GM12878 (cell line): ENCODE data around the gene UFL1. TPM values are rescaled to one million over a fixed set of nuclear protein-coding genes. Genes with fewer than 3 reads are reported as not detected.

ENCODE experiments used
- ATAC-seq: fragments of 200-7000 bp; cut with Tn5 transposase; 3 replicates; pipeline ENCODE4 v1.9.1; 2020; ENCODE audit warnings: mild to moderate bottlenecking, moderate library complexity
- BruUV-seq: library from RNA; stranded (reverse); fragments of 400-500 nt; replicated peaks from 2 replicates; lab custom pipeline; 2021; lab: Mats Ljungman, UMichigan
- CTCF ChIA-PET: fragments of 300-600 bp; sonication (Branson Sonifier 250); formaldehyde crosslinking; extraction: SDS; loops from one replicate; lab custom pipeline; 2021; ENCODE audit warnings: inconsistent platforms; lab: Yijun Ruan, JAX
- POLR2A ChIA-PET: fragments of 350-600 bp; formaldehyde crosslinking; extraction: SDS; loops from one replicate; lab custom pipeline; 2021; ENCODE audit warnings: inconsistent platforms; lab: Charles Lee
- RAD21 ChIA-PET: fragments of 300-600 bp; sonication (Branson Sonifier 250); formaldehyde crosslinking; loops from one replicate; lab custom pipeline; 2023; ENCODE audit warnings: antibody characterized with exemption; ENCODE audit not compliant: unreplicated experiment; lab: Charles Lee
- SMC1A ChIA-PET: fragments of 300-600 bp; sonication (Branson Sonifier 250); formaldehyde crosslinking; loops from one replicate; lab custom pipeline; 2023; ENCODE audit not compliant: unreplicated experiment, uncharacterized antibody; lab: Charles Lee
- DNase-seq: peaks from one replicate; pipeline ENCODE4 v3.0.0-alpha.2; 2011; ENCODE audit warnings: low read depth, low spot score
- FAIRE-seq: peaks from 3 replicates; lab custom pipeline; 2011; peaks lifted over from hg19 to GRCh38; lab: Jason Lieb, UNC
- H2AFZ ChIP-seq: 2 replicates; pipeline ENCODE4 v1.6.0; 2011; ENCODE audit warnings: low read depth, low read length, control low read depth; ENCODE audit not compliant: control insufficient read depth
- H3K27ac ChIP-seq: 2 replicates; pipeline ENCODE4 v1.5.1; 2011; ENCODE audit warnings: control low read depth; ENCODE audit not compliant: control insufficient read depth, insufficient read depth
- H3K27me3 ChIP-seq, 2 experiments: replicated peaks in 1 of 2; 2 replicates each; pipeline versions ENCODE4 v1.6.0 to v1.6.1; 2011; ENCODE audit warnings: low read length in 1 of 2; ENCODE audit not compliant: control insufficient read depth in 2 of 2, insufficient read depth in 2 of 2
- H3K36me3 ChIP-seq, 2 experiments: 2 replicates each; pipeline ENCODE4 v1.5.1; 2011; ENCODE audit warnings: low read length in 1 of 2; ENCODE audit not compliant: control insufficient read depth in 2 of 2, insufficient read depth in 2 of 2
- H3K4me1 ChIP-seq: 2 replicates; pipeline ENCODE4 v1.6.1; 2011; ENCODE audit warnings: mild to moderate bottlenecking, low read length, moderate library complexity, mixed read lengths; ENCODE audit not compliant: control insufficient read depth, insufficient read depth
- H3K4me2 ChIP-seq: 2 replicates; pipeline ENCODE4 v1.6.0; 2011; ENCODE audit warnings: control low read depth; ENCODE audit not compliant: control insufficient read depth, insufficient read depth
- H3K4me3 ChIP-seq: fragments of 200-600 bp; sonication (generic); 2 replicates; pipeline ENCODE4 v1.5.1; 2016
- H3K79me2 ChIP-seq: 2 replicates; pipeline ENCODE4 v1.6.0; 2011; ENCODE audit warnings: low read length; ENCODE audit not compliant: control insufficient read depth, insufficient read depth
- H3K9ac ChIP-seq: 2 replicates; pipeline ENCODE4 v1.8.0; 2011; ENCODE audit warnings: low read length, control low read depth, mixed read lengths; ENCODE audit not compliant: control insufficient read depth, insufficient read depth
- H3K9me3 ChIP-seq: replicated peaks from 3 replicates; pipeline ENCODE4 v1.5.1; 2011; ENCODE audit warnings: mild to moderate bottlenecking, low read length; ENCODE audit not compliant: control insufficient read depth, insufficient read depth
- H4K20me1 ChIP-seq: 2 replicates; pipeline ENCODE4 v1.6.0; 2011; ENCODE audit not compliant: control insufficient read depth, insufficient read depth
- SMARCA5 ChIP-seq: fragments of 450-650 bp; IDR thresholded peaks from 2 replicates; pipeline ENCODE4 v1.6.1; 2017; ENCODE audit warnings: mild to moderate bottlenecking
- SPI1 ChIP-seq: IDR thresholded peaks from 2 replicates; pipeline ENCODE4 v1.6.1; 2011; ENCODE audit warnings: low read depth, mild to moderate bottlenecking, low read length, moderate library complexity, borderline replicate concordance; ENCODE audit not compliant: insufficient read depth
- WGBS: methylation state at CpG from one replicate; pipeline ENCODE4 v1.1.6; 2016; ENCODE audit warnings: low lambda C conversion rate; ENCODE audit not compliant: insufficient replicate concordance, insufficient coverage; ENCODE audit errors: missing lambda C conversion rate; 5-methylcytosine and 5-hydroxymethylcytosine counted together
- in situ Hi-C: fragments of 300-500 bp; cut with MboI; formaldehyde crosslinking; loops from 9 replicates; pipeline ENCODE4 v1.14.3; 2018; ENCODE audit warnings: mixed read lengths
- intact Hi-C: fragments of 100-400 bp; cut with micrococcal nuclease; formaldehyde crosslinking; loops from one replicate; pipeline ENCODE4 v1.14.2; 2022; ENCODE audit not compliant: unreplicated experiment
- polyA plus RNA-seq, 11 experiments: library from polyadenylated mRNA; depleted of rRNA in 4 of 11; unstranded in 6 of 11; stranded (reverse) in 5 of 11; fragments of >200 nt; fragmentation: Nextera tagmentation in 4 of 11; fragmentation: Illumina TruSeq in 1 of 11; extraction: Ambion mirVana in 4 of 11; extraction: Trizol in 1 of 11; gene quantifications; 1 replicate in 1 of 11; 2 replicates in 10 of 11; pipeline versions ENCODE4 v1.2.1 to v1.2.3, GENCODE V29; 2011 to 2016; ENCODE audit warnings: inconsistent platforms in 2 of 11, missing spikeins in 2 of 11, low read depth in 1 of 11
- total RNA-seq, 4 experiments: library from RNA; depleted of rRNA in 3 of 4; stranded (reverse); fragments of >200 nt in 3 of 4; fragmentation: Illumina TruSeq in 1 of 4; extraction: Trizol in 1 of 4; gene quantifications; 2 replicates each; pipeline versions ENCODE4 v1.2.1 to v1.2.3, GENCODE V29; 2013 to 2021
- TF ChIP-seq, protein P1 (sequence below): IDR thresholded peaks from 2 replicates; pipeline ENCODE4 v1.6.1; 2012; ENCODE audit warnings: low read depth, low read length, improper control_type of control experiment
- TF ChIP-seq, protein P2 (sequence below): fragments of 450-650 bp; IDR thresholded peaks from 2 replicates; pipeline ENCODE4 v1.6.1; 2016; ENCODE audit warnings: mild to moderate bottlenecking
- TF ChIP-seq, protein P3 (sequence below): fragments of 450-650 bp; IDR thresholded peaks from 2 replicates; pipeline ENCODE4 v1.6.1; 2017; ENCODE audit warnings: mild to moderate bottlenecking, moderate library complexity

Gene UFL1
- total and polyA plus RNA-seq, 10 of the 15 experiments (the other 5 are each of a cell fraction or from before 2014, with no cell fraction given): 13.8 to 29.3 (median 24.4) TPM

DNA sequence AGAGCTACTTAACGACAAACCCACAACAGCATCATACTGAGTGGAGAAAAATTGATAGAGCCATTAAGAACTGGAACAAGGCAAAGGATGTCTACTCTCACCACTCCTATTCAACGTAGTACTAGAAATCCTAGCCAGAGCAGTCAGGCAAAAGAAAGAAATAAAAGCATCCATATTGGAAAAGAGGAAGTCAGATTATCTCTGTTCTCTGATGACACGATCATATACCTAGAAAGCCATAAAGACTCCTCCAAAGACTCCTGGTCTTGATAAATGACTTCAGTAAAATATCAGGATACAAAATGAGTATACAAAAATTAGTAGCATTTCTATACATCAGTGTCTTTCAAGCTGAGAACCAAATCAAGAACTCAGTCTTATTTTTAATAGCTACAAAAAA lies 24.3 kb downstream of the UFL1 start:
- Histone ChIP-seq H3K79me2 (no peaks in the 10 kb centered on the region), H4K20me1 (no peaks in the 10 kb centered on the region), H3K9me3 (no peaks in the 10 kb centered on the region), H2AFZ (no peak overlapping the region), H3K9ac (no peak overlapping the region), H3K4me1 (no peaks in the 10 kb centered on the region), H3K4me3 (no peak overlapping the region), H3K36me3 (peaks cover 1 to 4% of the 10 kb centered on the region in 2 experiments; a peak in 3 of 4 replicates), H3K27me3 (no peaks in the 10 kb centered on the region), H3K27ac (no peak overlapping the region), H3K4me2 (no peak overlapping the region)
- 96% methylated on average over 3 of the region's 3 CpGs for WGBS
- peak; percentile 33; the same call in 1 of the 2 replicates for TF ChIP-seq SPI1
- TF ChIP-seq, protein P1, sequence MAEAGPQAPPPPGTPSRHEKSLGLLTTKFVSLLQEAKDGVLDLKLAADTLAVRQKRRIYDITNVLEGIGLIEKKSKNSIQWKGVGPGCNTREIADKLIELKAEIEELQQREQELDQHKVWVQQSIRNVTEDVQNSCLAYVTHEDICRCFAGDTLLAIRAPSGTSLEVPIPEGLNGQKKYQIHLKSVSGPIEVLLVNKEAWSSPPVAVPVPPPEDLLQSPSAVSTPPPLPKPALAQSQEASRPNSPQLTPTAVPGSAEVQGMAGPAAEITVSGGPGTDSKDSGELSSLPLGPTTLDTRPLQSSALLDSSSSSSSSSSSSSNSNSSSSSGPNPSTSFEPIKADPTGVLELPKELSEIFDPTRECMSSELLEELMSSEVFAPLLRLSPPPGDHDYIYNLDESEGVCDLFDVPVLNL: no peak
- no peak for ATAC-seq
- SMC1A ChIA-PET: interaction anchor here (0.9 to 4.0 kb wide), 8 partner anchors 9 to 353 kb away, joined by 3 to 27 read pairs (median 6); no protein-coding TSS in a partner anchor
- no peak for FAIRE-seq
- POLR2A ChIA-PET: interaction anchor here (0.5 to 0.6 kb wide), 2 partner anchors 11 to 88 kb away, joined by 3 to 4 read pairs; no protein-coding TSS in a partner anchor
- RAD21 ChIA-PET: interaction anchor here (1.3 to 3.4 kb wide), 5 partner anchors 9 to 511 kb away, joined by 3 to 13 read pairs (median 9); no protein-coding TSS in a partner anchor
- intact Hi-C loops (no loop called here), in situ Hi-C loops (no loop called here)
- DNase-seq: no peak
- no TSS peak for BruUV-seq
- CTCF ChIA-PET: interaction anchor here (0.6 to 4.2 kb wide), 8 partner anchors 10 to 351 kb away, joined by 3 to 16 read pairs (median 5); no protein-coding TSS in a partner anchor

DNA sequence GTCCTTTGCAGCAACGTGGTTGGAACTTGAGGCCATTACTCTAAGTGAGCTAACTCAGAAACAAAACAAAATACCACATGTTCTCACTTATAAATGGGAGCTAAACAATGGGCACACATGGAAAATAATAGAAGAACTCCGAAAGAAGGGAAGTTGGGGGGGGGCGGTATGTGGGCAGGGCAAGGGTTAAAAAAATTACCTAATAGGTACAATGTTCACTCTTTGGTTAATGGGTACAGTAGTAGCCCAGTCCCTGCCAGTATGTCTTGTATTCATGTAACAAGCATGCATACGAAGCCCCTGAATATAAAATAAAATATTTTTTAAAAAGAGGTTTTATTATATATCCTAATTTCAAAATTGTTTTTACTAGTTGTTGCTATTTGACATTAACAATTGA lies 26.0 kb downstream of the UFL1 start:
- no TSS peak for BruUV-seq
- no peak overlapping the region for H3K9ac ChIP-seq
- ATAC-seq (no peak), DNase-seq (no peak), FAIRE-seq (no peak)
- H3K9me3 ChIP-seq: no peaks in the 10 kb centered on the region
- H3K4me3 ChIP-seq: no peak overlapping the region
- H4K20me1 ChIP-seq: no peaks in the 10 kb centered on the region
- H3K4me1 ChIP-seq: no peaks in the 10 kb centered on the region
- no peak overlapping the region for H3K27ac ChIP-seq
- H2AFZ ChIP-seq: no peak overlapping the region
- intact Hi-C loops (no loop called here), in situ Hi-C loops (no loop called here)
- SMC1A ChIA-PET: no interaction called here
- RAD21 ChIA-PET: no interaction called here
- no peaks in the 10 kb centered on the region for H3K79me2 ChIP-seq
- 92% methylated on average over 4 of the region's 4 CpGs for WGBS
- POLR2A ChIA-PET: interaction anchor here (0.6 kb wide), 2 partner anchors 201 to 274 kb away, joined by 3 to 5 read pairs; no protein-coding TSS in a partner anchor
- CTCF ChIA-PET: no interaction called here
- H3K4me2 ChIP-seq: no peak overlapping the region
- peaks cover 1 to 8% of the 10 kb centered on the region in 2 experiments; a peak in 3 of 4 replicates for H3K36me3 ChIP-seq
- no peaks in the 10 kb centered on the region for H3K27me3 ChIP-seq
- no peak for TF ChIP-seq SMARCA5
- TF ChIP-seq, protein P2, sequence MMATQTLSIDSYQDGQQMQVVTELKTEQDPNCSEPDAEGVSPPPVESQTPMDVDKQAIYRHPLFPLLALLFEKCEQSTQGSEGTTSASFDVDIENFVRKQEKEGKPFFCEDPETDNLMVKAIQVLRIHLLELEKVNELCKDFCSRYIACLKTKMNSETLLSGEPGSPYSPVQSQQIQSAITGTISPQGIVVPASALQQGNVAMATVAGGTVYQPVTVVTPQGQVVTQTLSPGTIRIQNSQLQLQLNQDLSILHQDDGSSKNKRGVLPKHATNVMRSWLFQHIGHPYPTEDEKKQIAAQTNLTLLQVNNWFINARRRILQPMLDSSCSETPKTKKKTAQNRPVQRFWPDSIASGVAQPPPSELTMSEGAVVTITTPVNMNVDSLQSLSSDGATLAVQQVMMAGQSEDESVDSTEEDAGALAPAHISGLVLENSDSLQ: no peak
- TF ChIP-seq, protein P3, sequence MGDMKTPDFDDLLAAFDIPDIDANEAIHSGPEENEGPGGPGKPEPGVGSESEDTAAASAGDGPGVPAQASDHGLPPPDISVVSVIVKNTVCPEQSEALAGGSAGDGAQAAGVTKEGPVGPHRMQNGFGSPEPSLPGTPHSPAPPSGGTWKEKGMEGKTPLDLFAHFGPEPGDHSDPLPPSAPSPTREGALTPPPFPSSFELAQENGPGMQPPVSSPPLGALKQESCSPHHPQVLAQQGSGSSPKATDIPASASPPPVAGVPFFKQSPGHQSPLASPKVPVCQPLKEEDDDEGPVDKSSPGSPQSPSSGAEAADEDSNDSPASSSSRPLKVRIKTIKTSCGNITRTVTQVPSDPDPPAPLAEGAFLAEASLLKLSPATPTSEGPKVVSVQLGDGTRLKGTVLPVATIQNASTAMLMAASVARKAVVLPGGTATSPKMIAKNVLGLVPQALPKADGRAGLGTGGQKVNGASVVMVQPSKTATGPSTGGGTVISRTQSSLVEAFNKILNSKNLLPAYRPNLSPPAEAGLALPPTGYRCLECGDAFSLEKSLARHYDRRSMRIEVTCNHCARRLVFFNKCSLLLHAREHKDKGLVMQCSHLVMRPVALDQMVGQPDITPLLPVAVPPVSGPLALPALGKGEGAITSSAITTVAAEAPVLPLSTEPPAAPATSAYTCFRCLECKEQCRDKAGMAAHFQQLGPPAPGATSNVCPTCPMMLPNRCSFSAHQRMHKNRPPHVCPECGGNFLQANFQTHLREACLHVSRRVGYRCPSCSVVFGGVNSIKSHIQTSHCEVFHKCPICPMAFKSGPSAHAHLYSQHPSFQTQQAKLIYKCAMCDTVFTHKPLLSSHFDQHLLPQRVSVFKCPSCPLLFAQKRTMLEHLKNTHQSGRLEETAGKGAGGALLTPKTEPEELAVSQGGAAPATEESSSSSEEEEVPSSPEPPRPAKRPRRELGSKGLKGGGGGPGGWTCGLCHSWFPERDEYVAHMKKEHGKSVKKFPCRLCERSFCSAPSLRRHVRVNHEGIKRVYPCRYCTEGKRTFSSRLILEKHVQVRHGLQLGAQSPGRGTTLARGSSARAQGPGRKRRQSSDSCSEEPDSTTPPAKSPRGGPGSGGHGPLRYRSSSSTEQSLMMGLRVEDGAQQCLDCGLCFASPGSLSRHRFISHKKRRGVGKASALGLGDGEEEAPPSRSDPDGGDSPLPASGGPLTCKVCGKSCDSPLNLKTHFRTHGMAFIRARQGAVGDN: no peak
